HG03095 (cell line): Measurements from ENCODE around the gene GID4.

Experiments
- ATAC-seq: cut with Tn5 transposase; IDR thresholded peaks from one replicate; pipeline ENCODE4 v1.9.1; 2021; ENCODE audit warnings: moderate library complexity; ENCODE audit not compliant: unreplicated experiment

Gene GID4

DNA sequence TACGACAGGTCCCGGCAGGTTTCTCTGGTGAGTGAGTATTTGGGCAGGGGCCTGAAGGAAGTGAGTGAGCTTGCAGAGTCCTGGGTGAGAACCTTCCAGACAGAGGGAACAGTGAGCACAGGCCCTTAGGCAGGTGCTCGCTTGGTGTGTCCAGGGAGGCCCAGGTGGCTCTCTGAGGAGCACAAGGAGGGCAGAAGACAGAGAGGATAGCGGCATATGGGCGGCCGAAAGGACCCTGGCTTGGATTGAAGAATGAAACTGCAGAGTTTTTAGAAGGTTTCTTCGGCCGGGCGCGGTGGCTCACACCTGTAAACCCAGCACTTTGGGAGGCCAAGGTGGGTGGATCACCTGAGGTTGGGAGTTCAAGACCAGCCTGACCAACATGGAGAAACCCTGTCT lies 55.2 kb downstream of the GID4 start:
- no peak for ATAC-seq

DNA sequence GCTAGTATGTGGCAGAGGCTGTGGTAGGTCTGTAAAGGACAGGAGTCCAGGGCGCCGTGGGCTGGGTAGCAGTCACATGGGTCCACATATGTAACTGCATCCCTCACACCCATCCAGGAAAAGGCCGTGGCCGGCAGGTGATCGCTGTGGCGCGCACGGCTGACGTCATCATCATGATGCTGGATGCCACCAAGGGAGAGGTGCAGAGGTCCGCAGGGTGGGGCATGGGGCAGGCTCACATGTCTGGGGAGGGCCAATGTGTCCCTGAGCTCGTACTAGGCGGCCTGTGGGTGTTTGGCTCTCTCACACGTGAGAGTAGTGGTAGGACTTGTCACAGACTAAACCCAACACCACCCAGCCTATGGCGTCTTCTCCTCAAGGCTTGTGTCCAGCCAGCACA lies 60.3 kb downstream of the GID4 start:
- ATAC-seq, result no peak

DNA sequence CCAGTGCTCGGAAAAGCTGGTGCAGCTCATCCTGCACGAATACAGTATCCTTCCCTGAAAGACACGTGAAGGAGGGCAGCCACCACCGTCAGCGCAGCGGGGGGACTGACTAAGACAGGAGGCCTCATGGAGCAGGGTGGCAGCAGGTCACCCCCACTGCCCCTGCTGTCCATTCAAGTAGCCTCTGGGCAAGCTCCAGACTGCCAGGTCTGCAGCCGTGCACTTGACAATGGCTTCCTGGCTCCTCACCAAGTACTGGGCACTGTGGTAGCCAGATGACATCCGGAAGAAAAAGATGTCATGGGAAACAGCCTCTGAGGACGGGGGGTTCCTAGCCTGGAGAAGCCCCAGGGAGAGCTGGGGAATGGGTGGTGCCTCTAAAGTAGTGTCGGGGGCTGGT lies 61.4 kb downstream of the GID4 start:
- ATAC-seq, result no peak

DNA sequence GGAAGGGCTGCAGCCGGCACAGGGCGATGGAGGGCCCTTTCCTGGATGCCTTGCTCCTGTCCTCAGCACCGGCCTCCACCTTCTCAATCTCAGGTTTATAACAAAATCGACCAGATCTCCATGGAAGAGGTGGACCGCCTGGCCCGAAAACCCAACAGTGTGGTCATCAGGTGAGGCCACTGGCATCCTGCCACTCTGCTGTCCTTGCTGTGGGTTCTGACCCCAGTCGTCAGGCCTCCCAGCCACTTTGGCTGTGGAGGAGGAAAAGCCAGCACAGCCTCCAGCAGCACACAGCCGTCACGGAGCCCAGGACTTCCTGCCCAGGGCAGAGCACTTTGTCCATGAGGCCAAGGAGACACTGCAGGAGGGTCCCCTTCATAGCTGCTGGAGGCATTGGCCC lies 62.6 kb downstream of the GID4 start:
- no peak for ATAC-seq

DNA sequence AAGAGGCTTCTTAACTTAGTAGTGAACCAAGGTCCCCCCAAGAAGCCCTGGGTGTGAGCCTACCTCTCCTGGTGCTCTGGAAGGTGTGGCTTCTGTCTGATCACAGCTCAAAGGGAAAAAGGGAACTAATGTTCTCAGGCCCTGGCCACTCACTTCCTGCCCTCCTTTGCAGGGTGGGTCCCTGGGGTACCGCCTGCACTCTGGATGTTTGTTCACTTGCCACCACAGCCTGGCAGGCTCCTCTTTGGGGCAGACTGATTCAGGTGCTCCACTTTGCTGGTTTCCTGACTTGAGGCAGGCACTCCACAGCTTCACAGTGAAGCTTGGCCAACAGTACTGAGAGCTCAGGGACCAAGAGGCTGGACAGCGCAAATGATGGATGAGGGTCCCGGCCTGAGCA lies 63.4 kb downstream of the GID4 start:
- no peak for ATAC-seq

DNA sequence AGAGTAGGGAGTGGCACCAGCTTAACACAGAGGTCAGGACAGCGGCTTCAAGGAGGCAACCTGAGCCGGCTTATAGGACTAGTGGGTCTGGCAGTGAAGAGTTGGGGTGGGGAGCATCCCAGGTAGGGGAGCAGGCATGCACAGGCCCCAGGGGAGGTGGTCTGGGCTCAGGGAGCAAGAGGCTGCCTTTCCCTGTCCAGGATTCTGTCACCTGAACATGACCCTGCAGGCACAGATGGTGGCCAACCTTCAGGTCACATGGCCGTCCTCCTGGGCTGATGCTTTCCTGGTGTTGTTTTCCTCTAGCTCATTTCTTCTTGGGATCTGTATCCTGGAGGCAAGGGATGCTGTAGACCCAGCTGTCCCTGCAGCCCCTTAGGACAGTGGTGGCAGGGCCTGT lies 65.8 kb downstream of the GID4 start:
- ATAC-seq, result no peak

DNA sequence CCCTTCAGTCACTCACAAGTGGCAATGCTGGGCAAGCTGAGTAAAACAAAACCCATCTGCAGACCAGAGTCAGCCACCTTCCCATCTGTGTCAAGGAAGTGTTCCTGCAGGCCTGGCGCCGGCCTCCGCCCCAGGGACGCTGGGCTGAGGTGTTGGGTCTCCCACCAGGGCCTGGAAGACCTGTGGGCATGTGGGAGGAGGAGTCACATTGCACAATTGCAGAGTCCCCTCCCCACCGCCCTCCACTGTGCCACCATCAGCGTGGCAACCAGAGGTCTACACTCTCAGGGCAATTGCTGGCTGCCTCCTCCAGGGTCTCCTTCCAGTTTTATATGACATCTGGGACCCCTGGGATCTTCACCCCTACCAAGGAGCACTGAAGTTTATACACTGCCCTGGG lies 66.4 kb downstream of the GID4 start:
- ATAC-seq, result no peak

DNA sequence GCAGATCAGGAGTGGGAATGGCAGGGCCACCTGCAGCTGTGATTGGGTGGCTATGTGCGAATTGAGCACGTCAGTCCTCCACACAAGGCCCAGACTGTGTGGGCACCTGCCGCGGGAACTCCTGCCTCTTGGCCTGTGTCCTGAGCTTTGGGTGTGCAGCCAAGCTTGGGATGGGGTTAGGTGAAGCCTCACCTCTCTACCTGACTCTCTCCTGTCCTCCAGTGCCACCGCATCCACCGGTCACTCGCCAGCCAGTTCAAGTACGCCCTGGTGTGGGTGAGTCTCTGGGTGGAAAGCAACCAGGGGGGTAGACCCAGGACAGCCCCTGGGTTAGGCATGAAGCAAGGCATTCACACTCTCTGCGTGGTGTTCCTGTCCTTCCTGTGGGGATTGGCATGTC lies 67.0 kb downstream of the GID4 start:
- no peak for ATAC-seq

DNA sequence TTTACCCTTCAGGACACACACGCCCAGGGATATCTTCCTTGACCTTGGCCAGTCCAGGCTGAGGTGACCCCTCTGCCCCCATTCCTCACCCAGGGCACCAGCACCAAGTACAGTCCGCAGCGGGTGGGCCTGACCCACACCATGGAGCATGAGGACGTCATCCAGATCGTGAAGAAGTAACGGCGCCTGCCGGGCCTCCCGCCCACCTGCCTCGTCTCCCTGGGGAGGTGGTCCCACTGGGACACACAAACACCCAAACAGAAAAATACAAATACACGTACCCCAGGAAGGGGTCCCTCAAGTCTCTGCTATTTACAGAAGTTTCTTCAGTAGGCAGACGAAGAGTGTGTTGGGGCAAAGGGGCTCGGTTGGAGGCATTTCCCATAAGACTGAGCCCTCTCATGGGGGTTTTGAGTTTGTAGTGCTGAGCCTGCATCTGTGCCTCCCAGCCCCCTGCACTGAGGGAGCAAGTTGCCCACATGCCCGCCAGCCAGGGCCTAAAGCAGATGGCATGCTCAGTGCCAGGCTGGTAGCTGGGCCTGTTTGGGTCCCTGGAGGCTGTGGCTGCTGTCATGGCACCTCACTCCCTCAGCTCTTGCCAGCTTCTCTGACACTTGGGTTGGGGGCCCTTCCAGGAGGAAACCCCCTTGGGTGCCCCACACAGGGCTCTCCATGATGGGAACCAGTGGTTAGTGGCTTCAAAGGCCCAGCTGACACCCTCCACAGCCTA lies 68.0 kb downstream of the GID4 start:
- ATAC-seq, result no peak

DNA sequence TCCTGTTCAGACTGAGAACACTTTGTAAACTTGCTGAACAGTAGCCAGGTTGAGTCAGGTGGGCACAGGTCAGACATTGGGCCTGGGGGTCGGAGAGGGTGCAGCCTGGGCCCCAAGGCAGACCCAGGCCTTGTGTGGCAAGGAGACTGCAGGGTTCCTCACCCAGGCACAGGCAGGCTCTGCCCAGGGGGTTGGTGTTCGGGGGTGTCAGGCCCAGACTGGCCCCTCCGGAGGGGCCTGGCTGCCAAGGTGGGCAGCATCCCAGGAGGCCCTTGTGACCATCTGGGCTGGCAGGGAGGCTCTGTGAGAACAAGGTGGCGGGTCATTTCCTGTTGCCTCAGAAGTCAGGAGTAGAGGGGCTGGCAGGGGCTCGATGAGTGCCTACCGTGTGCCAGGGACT lies 68.8 kb downstream of the GID4 start:
- ATAC-seq, result no peak

DNA sequence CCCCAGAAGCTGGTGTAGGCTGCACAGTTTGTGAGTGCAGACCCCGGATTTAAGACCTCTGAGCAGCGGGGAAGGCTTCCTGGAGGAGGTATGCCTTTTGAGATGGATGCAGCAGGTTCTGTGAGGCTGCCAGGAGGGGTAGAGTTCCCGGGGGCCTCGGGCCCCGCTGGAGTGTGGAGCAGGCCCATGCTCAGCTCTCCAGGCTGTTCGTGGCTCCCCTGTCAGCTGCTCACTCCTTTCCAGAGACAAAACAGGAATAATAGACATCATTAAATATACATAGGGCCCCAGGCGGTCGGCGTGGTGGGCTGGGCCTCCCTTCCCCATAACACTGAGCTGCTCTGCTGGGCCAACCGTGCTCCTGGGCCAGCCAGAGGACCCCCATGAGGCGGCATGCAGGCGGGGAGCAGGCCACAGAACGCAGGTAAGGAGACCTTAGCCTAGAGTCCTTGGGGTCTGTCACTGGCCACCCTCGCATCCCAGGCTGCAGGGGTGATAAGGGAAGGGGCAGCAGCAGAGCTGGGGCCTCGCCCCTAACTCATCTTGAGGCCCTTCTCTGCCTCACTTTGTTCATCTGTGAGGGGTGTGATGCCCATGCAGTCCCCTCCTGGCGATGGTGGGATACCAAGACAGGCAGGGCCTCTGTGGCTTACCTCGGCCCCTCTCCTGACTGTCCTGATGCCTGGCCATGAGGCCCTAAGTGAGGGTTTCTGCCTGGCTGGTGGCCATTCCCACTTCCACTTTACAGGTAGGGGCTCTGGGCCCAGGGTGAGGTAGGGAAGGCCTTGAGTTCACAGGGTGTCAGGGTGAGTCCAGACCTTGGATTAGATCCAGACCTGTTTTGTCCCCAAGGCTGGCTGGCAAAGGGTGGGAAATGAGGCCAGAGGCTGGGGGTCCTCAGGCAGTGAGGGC lies 69.4 kb downstream of the GID4 start, which contains the start of gene MYO15A:
Gene MYO15A, plus strand, starts transcription at position 356 of the 912 bp plus-strand sequence. CDS start 10,045 bp downstream, outside the sequence.
- no peak for ATAC-seq

DNA sequence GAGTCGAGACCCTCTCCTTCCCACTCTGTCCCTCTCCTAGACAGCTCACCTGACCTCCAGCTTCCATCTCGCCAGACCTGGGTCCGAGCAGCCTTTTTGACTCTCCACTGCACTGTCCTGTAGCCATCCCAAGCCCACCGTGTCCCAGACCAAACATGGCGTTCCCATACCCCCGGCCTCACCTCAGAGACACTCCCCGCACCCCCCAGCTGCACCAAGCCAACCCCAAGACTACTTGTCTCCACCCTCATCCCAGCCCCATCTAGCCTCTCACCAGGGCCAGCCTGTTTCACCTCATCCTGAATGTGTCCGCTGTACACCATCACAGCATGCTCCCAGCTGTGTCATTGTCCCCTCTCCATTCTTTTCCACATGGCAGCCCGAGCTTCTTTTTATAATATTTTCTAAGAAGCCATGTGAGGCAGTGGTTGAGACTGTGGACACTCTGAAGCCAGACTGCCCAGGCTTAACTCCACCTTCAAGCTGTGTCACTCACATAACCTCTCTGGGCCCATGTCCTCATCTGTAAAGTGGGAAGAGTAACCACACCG lies 70.8 kb downstream of the GID4 start:
- ATAC-seq, result no peak

DNA sequence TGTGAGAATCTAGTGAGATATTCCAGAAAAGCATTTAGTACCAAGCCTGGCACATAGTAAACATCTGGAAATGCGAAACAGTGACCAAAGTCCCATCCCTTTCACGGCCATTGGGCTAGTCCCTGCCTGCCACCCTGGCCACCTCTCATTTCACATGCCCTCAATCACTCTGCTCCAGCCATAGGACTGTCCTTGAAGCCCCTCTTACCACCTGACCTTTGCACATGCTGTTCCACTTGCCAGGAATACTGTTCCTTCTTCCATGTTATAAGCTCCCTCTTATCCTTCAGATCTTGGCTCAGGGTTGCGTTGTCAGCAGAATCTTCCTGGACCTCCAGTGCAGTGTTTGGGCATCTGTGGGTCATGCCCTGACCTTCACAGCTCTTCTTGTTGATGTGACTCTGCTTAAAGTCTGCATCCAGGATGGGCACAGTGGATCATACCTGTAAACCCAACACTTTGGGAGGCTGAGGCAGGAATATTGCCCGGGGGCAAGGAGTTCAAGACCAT lies 71.5 kb downstream of the GID4 start:
- ATAC-seq, result no peak

DNA sequence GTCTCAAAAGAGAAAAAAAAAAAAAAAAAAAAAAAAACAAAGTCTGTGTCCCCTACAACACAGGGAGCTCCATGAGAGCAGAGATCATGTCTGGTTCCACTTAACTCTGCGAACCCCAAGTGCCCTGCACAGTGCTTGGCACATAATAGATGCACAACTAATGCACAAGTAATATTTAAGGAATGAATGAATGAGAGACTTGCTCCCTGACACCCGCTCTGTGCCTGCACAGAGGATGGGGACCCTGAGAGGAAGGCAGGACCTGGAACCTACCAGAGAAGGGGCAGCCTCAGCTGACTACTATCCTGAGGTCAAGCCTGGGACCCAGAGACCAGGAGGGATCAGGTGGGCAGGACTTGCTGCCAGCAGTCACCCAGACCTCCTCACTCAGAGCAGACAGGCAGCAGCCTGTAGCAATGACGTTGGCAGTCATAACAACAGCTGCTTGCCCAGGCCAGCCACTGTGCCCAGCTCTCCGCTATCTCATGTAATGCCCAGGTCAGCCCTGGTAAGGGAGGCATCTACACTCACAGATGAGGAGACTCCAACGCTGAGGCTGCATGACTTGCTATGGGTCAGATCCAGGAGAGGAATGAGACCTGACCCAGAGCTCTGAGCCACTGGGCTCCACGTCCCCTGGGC lies 72.2 kb downstream of the GID4 start:
- no peak for ATAC-seq

DNA sequence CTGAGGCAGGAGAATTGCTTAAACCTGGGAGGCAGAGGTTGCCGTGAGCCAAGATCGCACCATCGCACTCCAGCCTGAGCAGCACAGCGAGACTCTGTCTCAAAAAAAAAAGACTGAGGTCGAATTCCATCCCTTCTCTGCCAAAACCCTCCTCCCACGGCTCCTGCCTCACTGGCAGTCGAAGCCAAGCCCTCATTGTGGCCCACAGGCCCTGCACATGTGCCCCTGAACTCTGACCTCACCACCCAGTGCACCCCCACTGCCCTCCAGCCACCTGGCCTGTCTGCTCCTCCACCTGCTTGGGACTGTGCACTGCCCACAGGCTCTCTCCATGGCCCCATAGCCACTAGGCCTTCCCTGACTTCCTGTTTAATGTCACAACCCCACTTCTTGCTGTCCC lies 76.3 kb downstream of the GID4 start:
- no peak for ATAC-seq

DNA sequence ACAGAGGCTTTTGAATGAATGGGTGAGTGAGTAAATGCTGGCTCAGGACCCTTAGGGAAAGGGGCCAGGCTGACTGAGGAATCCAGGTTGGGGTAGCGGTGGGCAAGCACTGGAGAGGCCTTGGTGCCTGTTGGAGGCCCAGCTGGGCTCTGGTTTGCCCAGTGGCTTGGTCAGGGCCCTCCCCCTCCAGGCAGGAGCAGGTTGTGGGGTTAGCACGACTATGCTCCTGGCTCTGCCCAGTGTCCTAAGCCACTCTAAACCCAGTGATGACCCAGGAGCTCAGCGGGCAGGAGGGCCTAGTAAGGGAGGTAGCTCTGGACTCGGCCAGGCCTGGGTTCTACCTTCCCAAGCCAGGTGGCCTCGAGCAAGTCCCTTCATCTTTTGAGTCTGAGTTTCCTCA lies 76.9 kb downstream of the GID4 start:
- no peak for ATAC-seq

DNA sequence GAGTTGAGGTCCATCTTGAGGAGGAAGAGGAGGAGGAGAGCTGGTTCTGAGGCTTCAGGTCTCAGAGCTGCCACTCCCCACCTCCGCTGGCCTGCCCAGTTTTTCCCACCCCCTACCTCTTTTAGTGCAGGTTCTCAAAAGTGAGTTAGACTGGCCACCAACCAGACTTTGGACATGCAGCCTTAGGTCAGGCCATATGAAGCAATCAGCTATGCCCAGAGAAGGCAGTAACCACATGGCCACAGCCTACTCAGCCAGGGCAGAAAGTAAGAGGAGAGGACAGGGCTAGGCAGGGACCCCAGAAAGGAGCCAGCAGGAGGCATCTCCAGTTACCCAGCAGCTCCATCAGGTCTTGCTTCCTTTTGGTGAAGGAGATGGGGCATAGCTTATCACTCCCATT lies 78.3 kb downstream of the GID4 start:
- no peak for ATAC-seq
